D721Med (cell line): ENCODE results near the gene RASL10B.

Experiments
- DNase-seq: peaks from one replicate; pipeline ENCODE4 v3.0.0; 2011; ENCODE audit warnings: low spot score; ENCODE audit not compliant: insufficient read length
- FAIRE-seq: peaks from 2 replicates; lab custom pipeline; 2011; peaks lifted over from hg19 to GRCh38; lab: Jason Lieb, UNC
- CTCF ChIP-seq: IDR thresholded peaks from 2 replicates; pipeline ENCODE4 v1.5.1; 2012; ENCODE audit warnings: mild to moderate bottlenecking, control low read depth; ENCODE audit not compliant: insufficient read depth; ENCODE audit errors: missing control alignments

Gene RASL10B

GRCh38 chr17:35765086-35765710, 33.8 kb downstream of the RASL10B start:
- no peak for TF ChIP-seq CTCF
- no peak for DNase-seq
- FAIRE-seq = no peak

- FAIRE-seq (no peak), DNase-seq (no peak)
- no peak for TF ChIP-seq CTCF
These were observed 34.5 kb downstream of the RASL10B start for GRCh38 chr17:35765756-35766488.

- TF ChIP-seq CTCF = no peak
- DNase-seq = no peak
- FAIRE-seq = no peak
These were observed 35.0 kb downstream of the RASL10B start for GRCh38 chr17:35766489-35766877.

GRCh38 chr17:35766903-35767510, 35.6 kb downstream of the RASL10B start:
- DNase-seq (no peak), FAIRE-seq (no peak)
- TF ChIP-seq CTCF = peak; percentile 46

GRCh38 chr17:35768797-35769196, 37.4 kb downstream of the RASL10B start:
- DNase-seq (no peak), FAIRE-seq (no peak)
- TF ChIP-seq CTCF = no peak

GRCh38 chr17:35769895-35770486, 38.6 kb downstream of the RASL10B start:
- DNase-seq (no peak), FAIRE-seq (no peak)
- peak; percentile 5 for TF ChIP-seq CTCF
